PC-3 (cell line): ENCODE data around the gene EGLN1. TPM values are rescaled to one million over a fixed set of nuclear protein-coding genes. Genes with fewer than 3 reads are reported as not detected.

ENCODE experiments used
- ATAC-seq: fragments of 200-7000 bp; cut with Tn5 transposase; 2 replicates; pipeline ENCODE4 v1.9.1; 2020; ENCODE audit warnings: mild to moderate bottlenecking, moderate library complexity
- BruUV-seq: library from RNA; stranded (reverse); fragments of 400-500 nt; replicated peaks from 2 replicates; lab custom pipeline; 2021; lab: Mats Ljungman, UMichigan
- CTCF ChIA-PET: fragments of 300-600 bp; sonication (Branson Sonifier 250); formaldehyde crosslinking; loops from one replicate; lab custom pipeline; 2022; ENCODE audit warnings: antibody characterized with exemption; lab: Charles Lee
- POLR2A ChIA-PET: fragments of 300-600 bp; sonication (Branson Sonifier 250); formaldehyde crosslinking; loops from one replicate; lab custom pipeline; 2022; ENCODE audit warnings: antibody characterized with exemption; ENCODE audit not compliant: unreplicated experiment; lab: Charles Lee
- DNase-seq: peaks from one replicate; pipeline ENCODE4 v3.0.0-alpha.2; 2015
- H2AFZ ChIP-seq: fragments of 300-600 bp; sonication (generic); 2 replicates; pipeline ENCODE4 v1.6.0; 2016; ENCODE audit warnings: antibody characterized with exemption, low read length
- H3F3A ChIP-seq: fragments of 300-600 bp; sonication (generic); one replicate; pipeline ENCODE4 v1.6.0; 2017; ENCODE audit warnings: antibody characterized with exemption, low read length, control low read depth, mild to moderate bottlenecking; ENCODE audit not compliant: unreplicated experiment
- H3K27ac ChIP-seq: fragments of 300-600 bp; sonication (generic); 2 replicates; pipeline ENCODE4 v1.5.1; 2016; ENCODE audit warnings: mild to moderate bottlenecking, low read length
- H3K27me3 ChIP-seq: fragments of 300-600 bp; sonication (generic); 2 replicates; pipeline ENCODE4 v1.6.1; 2016; ENCODE audit warnings: low read length, mixed read lengths
- H3K36me3 ChIP-seq: fragments of 300-600 bp; sonication (generic); 2 replicates; pipeline ENCODE4 v1.6.1; 2016; ENCODE audit warnings: low read depth, mixed run types, low read length, mixed read lengths
- H3K4me1 ChIP-seq: fragments of 300-600 bp; sonication (generic); 2 replicates; pipeline ENCODE4 v1.5.1; 2016; ENCODE audit warnings: low read length; ENCODE audit not compliant: insufficient read depth
- H3K4me2 ChIP-seq: fragments of 300-600 bp; sonication (generic); 2 replicates; pipeline ENCODE4 v1.6.0; 2016; ENCODE audit warnings: low read length
- H3K4me3 ChIP-seq: fragments of 300-600 bp; sonication (generic); 2 replicates; pipeline ENCODE4 v1.5.1; 2016; ENCODE audit warnings: mild to moderate bottlenecking, low read length, mixed read lengths
- H3K79me2 ChIP-seq: fragments of 300-600 bp; sonication (generic); 2 replicates; pipeline ENCODE4 v1.6.1; 2017; ENCODE audit warnings: low read length, mixed read lengths
- H3K9ac ChIP-seq: fragments of 300-600 bp; sonication (generic); 2 replicates; pipeline ENCODE4 v1.6.0; 2016; ENCODE audit warnings: mild to moderate bottlenecking, low read length
- H3K9me2 ChIP-seq: fragments of 300-600 bp; sonication (generic); replicated peaks from 2 replicates; pipeline ENCODE4 v1.6.1; 2016; ENCODE audit warnings: mixed run types, low read length, mixed read lengths
- H3K9me3 ChIP-seq: fragments of 300-600 bp; sonication (generic); 2 replicates; pipeline ENCODE4 v1.6.1; 2016; ENCODE audit warnings: low read length, mixed read lengths
- H4K20me1 ChIP-seq: fragments of 300-600 bp; sonication (generic); 2 replicates; pipeline ENCODE4 v1.6.1; 2016; ENCODE audit warnings: low read length, mixed read lengths
- CTCF ChIP-seq: fragments of 300-600 bp; sonication (generic); conservative IDR thresholded peaks from 2 replicates; pipeline ENCODE4 v1.5.1; 2017; ENCODE audit warnings: antibody characterized with exemption, low read depth, mild to moderate bottlenecking, low read length
- EZH2 ChIP-seq: fragments of 300-600 bp; sonication (generic); IDR thresholded peaks from one replicate; pipeline ENCODE4 v1.6.1; 2017; ENCODE audit warnings: antibody characterized with exemption, mild to moderate bottlenecking, low read length; ENCODE audit not compliant: unreplicated experiment
- EZH2phosphoT487 ChIP-seq: fragments of 300-600 bp; sonication (generic); IDR thresholded peaks from 2 replicates; pipeline ENCODE4 v1.6.1; 2018; ENCODE audit warnings: mild to moderate bottlenecking, antibody characterized with exemption, low read length, borderline replicate concordance
- intact Hi-C: fragments of 100-400 bp; cut with micrococcal nuclease; formaldehyde crosslinking; loops from 2 replicates; pipeline ENCODE4 v1.9.0; 2023
- total RNA-seq: library from RNA; depleted of rRNA; stranded (reverse); fragments of >200 nt; gene quantifications from 2 replicates; pipeline ENCODE4 v1.2.3, GENCODE V29; 2014

The EGLN1 gene
- total RNA-seq, 1 experiment from 2014 or later, result 37.0 TPM

GRCh38 chr1:231383159-231383860 lies 38.8 kb downstream of the EGLN1 start:
- DNase-seq (peak; percentile 41), ATAC-seq (no peak)
- peaks cover 89% of the 10 kb centered on the region for H3K79me2 ChIP-seq
- H3K9me3 ChIP-seq, result no peaks in the 10 kb centered on the region
- H3K9ac ChIP-seq, result no peak overlapping the region
- intact Hi-C loops, result no loop called here
- peaks cover 16% of the 10 kb centered on the region; the same call in 1 of the 2 replicates for H4K20me1 ChIP-seq
- no peaks in the 10 kb centered on the region for H3K9me2 ChIP-seq
- no peaks in the 10 kb centered on the region for H3K27me3 ChIP-seq
- peaks cover 33% of the 10 kb centered on the region for H3K4me1 ChIP-seq
- no peak for TF ChIP-seq EZH2
- no peak overlapping the region for H2AFZ ChIP-seq
- no peak overlapping the region for H3K27ac ChIP-seq
- CTCF ChIA-PET, result no interaction called here
- POLR2A ChIA-PET, result no interaction called here
- no peak overlapping the region for H3K4me3 ChIP-seq
- BruUV-seq, result no TSS peak
- peaks cover 5% of the 10 kb centered on the region for H3F3A ChIP-seq
- no peaks in the 10 kb centered on the region for H3K36me3 ChIP-seq
- no peak overlapping the region for H3K4me2 ChIP-seq

GRCh38 chr1:231382426-231382825 lies 39.7 kb downstream of the EGLN1 start:
- ChIA-PET POLR2A (no interaction called here), CTCF (no interaction called here)
- ATAC-seq, result no peak

GRCh38 chr1:231381729-231382128 lies 40.4 kb downstream of the EGLN1 start:
- DNase-seq, result no peak
- Histone ChIP-seq H3K4me3 (no peak overlapping the region), H3K79me2 (peaks cover 90% of the 10 kb centered on the region), H3K4me2 (no peak overlapping the region), H3F3A (peaks cover 5% of the 10 kb centered on the region), H3K9me2 (no peaks in the 10 kb centered on the region), H3K9ac (no peak overlapping the region), H3K27ac (no peak overlapping the region), H3K27me3 (no peaks in the 10 kb centered on the region), H2AFZ (no peak overlapping the region), H3K4me1 (peaks cover 24% of the 10 kb centered on the region), H3K9me3 (no peaks in the 10 kb centered on the region), H4K20me1 (peaks cover 12% of the 10 kb centered on the region; the same call in 1 of the 2 replicates), H3K36me3 (no peaks in the 10 kb centered on the region)
- no TSS peak for BruUV-seq
- ChIA-PET POLR2A (no interaction called here), CTCF (no interaction called here)
- ATAC-seq, result no peak
- TF ChIP-seq EZH2 (no peak), CTCF (no peak), EZH2phosphoT487 (no peak)
- intact Hi-C loops, result no loop called here

More at GRCh38 chr1:231382426-231382825, 39.7 kb downstream of the EGLN1 start:
- Histone ChIP-seq H3K36me3 (no peaks in the 10 kb centered on the region), H4K20me1 (peaks cover 12% of the 10 kb centered on the region; the same call in 1 of the 2 replicates), H3K4me1 (peaks cover 25% of the 10 kb centered on the region), H2AFZ (no peak overlapping the region), H3K27me3 (no peaks in the 10 kb centered on the region), H3F3A (peaks cover 5% of the 10 kb centered on the region), H3K27ac (no peak overlapping the region), H3K4me2 (no peak overlapping the region), H3K9me2 (no peaks in the 10 kb centered on the region), H3K79me2 (peaks cover 90% of the 10 kb centered on the region), H3K9me3 (no peaks in the 10 kb centered on the region), H3K9ac (no peak overlapping the region), H3K4me3 (no peak overlapping the region)
- BruUV-seq, result no TSS peak
- TF ChIP-seq CTCF (no peak), EZH2phosphoT487 (no peak), EZH2 (no peak)
- DNase-seq, result no peak
- intact Hi-C loops, result no loop called here
